ENCODE results near the gene CSF3R.

- TF ChIP-seq POLR2A (IDR thresholded peaks at IDR 0.05; ENCODE audit: low read depth, low read length): no peak
- TF ChIP-seq TAF1 (IDR thresholded peaks at IDR 0.05; ENCODE audit: low read depth, low read length): no peak
- TF ChIP-seq POLR2AphosphoS5 (IDR thresholded peaks at IDR 0.05; ENCODE audit: low read depth, low read length): no peak
- no peak for TF ChIP-seq PAX5 (IDR thresholded peaks at IDR 0.05; ENCODE audit: insufficient read depth, low read length, severe bottlenecking)
- TF ChIP-seq POU2F2 (IDR thresholded peaks at IDR 0.05; ENCODE audit: low read depth, low read length): no peak
Measured at GRCh38 chr1:36453600-36454388, 28.9 kb downstream of the CSF3R start.
